ENCODE data around the gene HDAC4. TPM values are rescaled to one million over a fixed set of nuclear protein-coding genes. Genes with fewer than 3 reads are reported as not detected.

Gene HDAC4
- total RNA-seq, 1 experiment from 2014 or later: 44.4 TPM

DNA sequence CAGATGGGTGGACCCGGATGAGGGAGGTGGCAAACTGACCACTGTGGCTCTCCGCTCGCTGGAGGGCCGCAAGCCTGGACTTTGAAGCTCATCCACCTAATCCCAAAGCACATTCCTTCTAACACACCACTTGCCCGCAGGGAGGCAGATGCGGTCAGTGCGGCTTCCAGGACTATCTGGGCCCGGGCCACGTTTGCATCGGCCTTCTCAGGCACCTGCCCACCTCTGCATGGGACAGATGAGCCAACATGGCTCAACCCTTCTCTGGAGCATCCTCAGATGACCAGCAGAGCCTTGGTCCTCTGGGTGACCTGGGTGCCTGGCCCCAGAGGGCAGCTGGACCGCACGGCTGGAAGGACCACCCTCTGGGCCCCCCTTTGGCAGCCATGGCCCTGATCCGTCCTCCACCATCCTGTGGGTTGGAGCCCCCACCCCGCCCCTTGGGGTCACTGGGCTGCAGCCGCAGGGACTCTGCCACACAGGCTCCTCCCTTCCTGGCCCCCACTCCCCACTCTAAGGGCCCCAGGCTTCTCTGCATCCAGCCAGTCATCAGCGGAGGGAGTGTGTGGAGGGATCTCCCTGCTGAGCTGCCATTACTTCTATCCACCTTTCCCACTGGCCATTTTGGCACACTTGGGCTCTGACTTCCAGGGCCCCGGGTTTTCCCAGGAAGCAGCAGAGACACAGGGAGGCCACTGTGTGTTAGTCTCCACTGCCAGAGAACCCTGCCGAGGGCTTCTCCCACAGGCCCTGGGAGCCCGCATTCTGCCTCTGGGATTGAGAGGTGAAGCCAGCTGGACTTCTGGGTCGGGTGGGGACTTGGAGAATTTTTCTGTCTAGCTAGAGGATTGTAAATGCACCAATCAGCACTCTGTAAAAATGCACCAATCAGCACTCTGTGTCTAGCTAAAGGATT lies 12.3 kb downstream of the HDAC4 start:
- Mint-ChIP-seq H3K4me1 (peaks cover 20% of the 10 kb centered on the region), H3K27ac (no peak overlapping the region), H3K9me3 (peaks cover 3% of the 10 kb centered on the region; the same call in 1 of the 2 replicates), H3K4me3 (no peak overlapping the region), H3K27me3 (ENCODE audit: low read depth) (no peaks in the 10 kb centered on the region), H3K36me3 (peaks cover 11% of the 10 kb centered on the region)
- ChIA-PET POLR2A (no interaction called here), CTCF (interaction anchor here (1.2 kb wide), 1 partner anchor 244 kb away, joined by 4 read pairs; no protein-coding TSS in a partner anchor)
- TF ChIP-seq ZNF416 (CRISPR knock-in tag; IDR thresholded peaks at IDR 0.05) (no peak), NR2C2 (CRISPR knock-in tag; IDR thresholded peaks at IDR 0.05) (no peak), CREB1 (CRISPR knock-in tag; IDR thresholded peaks at IDR 0.05) (no peak), TP53 (CRISPR knock-in tag; IDR thresholded peaks at IDR 0.05) (no peak), ZNF219 (CRISPR knock-in tag; IDR thresholded peaks at IDR 0.05; ENCODE audit: borderline replicate concordance) (no peak), ZNF138 (CRISPR knock-in tag; conservative IDR thresholded peaks at IDR 0.05) (no peak), NFATC4 (CRISPR knock-in tag; IDR thresholded peaks at IDR 0.05) (no peak), GABPB1 (CRISPR knock-in tag; IDR thresholded peaks at IDR 0.05) (no peak), GTF2I (CRISPR knock-in tag; conservative IDR thresholded peaks at IDR 0.05) (no peak), FOXP1 (CRISPR knock-in tag; IDR thresholded peaks at IDR 0.05; ENCODE audit: borderline replicate concordance) (no peak), TEAD4 (CRISPR knock-in tag; IDR thresholded peaks at IDR 0.05) (no peak)
- TF ChIP-seq, protein P1, sequence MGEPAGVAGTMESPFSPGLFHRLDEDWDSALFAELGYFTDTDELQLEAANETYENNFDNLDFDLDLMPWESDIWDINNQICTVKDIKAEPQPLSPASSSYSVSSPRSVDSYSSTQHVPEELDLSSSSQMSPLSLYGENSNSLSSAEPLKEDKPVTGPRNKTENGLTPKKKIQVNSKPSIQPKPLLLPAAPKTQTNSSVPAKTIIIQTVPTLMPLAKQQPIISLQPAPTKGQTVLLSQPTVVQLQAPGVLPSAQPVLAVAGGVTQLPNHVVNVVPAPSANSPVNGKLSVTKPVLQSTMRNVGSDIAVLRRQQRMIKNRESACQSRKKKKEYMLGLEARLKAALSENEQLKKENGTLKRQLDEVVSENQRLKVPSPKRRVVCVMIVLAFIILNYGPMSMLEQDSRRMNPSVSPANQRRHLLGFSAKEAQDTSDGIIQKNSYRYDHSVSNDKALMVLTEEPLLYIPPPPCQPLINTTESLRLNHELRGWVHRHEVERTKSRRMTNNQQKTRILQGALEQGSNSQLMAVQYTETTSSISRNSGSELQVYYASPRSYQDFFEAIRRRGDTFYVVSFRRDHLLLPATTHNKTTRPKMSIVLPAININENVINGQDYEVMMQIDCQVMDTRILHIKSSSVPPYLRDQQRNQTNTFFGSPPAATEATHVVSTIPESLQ (CRISPR knock-in tag; IDR thresholded peaks at IDR 0.05): no peak
- TF ChIP-seq, protein P2, sequence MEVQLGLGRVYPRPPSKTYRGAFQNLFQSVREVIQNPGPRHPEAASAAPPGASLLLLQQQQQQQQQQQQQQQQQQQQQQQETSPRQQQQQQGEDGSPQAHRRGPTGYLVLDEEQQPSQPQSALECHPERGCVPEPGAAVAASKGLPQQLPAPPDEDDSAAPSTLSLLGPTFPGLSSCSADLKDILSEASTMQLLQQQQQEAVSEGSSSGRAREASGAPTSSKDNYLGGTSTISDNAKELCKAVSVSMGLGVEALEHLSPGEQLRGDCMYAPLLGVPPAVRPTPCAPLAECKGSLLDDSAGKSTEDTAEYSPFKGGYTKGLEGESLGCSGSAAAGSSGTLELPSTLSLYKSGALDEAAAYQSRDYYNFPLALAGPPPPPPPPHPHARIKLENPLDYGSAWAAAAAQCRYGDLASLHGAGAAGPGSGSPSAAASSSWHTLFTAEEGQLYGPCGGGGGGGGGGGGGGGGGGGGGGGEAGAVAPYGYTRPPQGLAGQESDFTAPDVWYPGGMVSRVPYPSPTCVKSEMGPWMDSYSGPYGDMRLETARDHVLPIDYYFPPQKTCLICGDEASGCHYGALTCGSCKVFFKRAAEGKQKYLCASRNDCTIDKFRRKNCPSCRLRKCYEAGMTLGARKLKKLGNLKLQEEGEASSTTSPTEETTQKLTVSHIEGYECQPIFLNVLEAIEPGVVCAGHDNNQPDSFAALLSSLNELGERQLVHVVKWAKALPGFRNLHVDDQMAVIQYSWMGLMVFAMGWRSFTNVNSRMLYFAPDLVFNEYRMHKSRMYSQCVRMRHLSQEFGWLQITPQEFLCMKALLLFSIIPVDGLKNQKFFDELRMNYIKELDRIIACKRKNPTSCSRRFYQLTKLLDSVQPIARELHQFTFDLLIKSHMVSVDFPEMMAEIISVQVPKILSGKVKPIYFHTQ (CRISPR knock-in tag; IDR thresholded peaks at IDR 0.05): no peak
- no peak for DNase-seq (ENCODE audit: low spot score)
- ATAC-seq: no peak

DNA sequence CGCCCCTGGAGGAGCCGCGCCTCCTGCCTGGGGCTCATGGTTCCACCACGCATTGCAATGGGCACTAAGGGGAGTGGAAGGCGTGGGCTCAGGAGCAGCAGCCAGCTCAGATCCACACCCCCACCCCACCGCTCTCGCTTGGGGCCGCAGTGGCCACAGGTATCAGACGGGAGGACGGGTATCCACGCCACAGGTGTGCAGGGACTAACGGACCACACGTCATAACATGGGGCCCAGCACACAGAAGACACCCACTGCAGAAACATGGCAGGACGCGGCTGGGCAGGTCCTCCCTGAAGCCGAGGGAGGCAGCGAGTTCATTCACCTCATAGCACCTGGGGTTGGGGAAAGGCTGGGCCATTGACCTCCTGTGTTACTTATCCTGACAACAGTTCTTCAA lies 13.0 kb downstream of the HDAC4 start:
- POLR2A ChIA-PET: no interaction called here
- no peak overlapping the region for H3K27ac Mint-ChIP-seq
- H3K27me3 Mint-ChIP-seq (ENCODE audit: low read depth): no peaks in the 10 kb centered on the region
- CTCF ChIA-PET: interaction anchor here (1.2 kb wide), 1 partner anchor 244 kb away, joined by 4 read pairs; no protein-coding TSS in a partner anchor
- DNase-seq (ENCODE audit: low spot score) (no peak), ATAC-seq (no peak)
- H3K4me1 Mint-ChIP-seq: peaks cover 21% of the 10 kb centered on the region
- peaks cover 3% of the 10 kb centered on the region; the same call in 1 of the 2 replicates for H3K9me3 Mint-ChIP-seq
- peaks cover 11% of the 10 kb centered on the region for H3K36me3 Mint-ChIP-seq
- no peak overlapping the region for H3K4me3 Mint-ChIP-seq
- TF ChIP-seq, protein P3, sequence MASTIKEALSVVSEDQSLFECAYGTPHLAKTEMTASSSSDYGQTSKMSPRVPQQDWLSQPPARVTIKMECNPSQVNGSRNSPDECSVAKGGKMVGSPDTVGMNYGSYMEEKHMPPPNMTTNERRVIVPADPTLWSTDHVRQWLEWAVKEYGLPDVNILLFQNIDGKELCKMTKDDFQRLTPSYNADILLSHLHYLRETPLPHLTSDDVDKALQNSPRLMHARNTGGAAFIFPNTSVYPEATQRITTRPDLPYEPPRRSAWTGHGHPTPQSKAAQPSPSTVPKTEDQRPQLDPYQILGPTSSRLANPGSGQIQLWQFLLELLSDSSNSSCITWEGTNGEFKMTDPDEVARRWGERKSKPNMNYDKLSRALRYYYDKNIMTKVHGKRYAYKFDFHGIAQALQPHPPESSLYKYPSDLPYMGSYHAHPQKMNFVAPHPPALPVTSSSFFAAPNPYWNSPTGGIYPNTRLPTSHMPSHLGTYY (CRISPR knock-in tag; IDR thresholded peaks at IDR 0.05): no peak
- TF ChIP-seq FOXJ3 (CRISPR knock-in tag; IDR thresholded peaks at IDR 0.05; ENCODE audit: borderline replicate concordance) (no peak), JAZF1 (CRISPR knock-in tag; IDR thresholded peaks at IDR 0.05) (no peak), ZNF219 (CRISPR knock-in tag; IDR thresholded peaks at IDR 0.05; ENCODE audit: borderline replicate concordance) (no peak), ZNF416 (CRISPR knock-in tag; IDR thresholded peaks at IDR 0.05) (no peak), TEAD1 (CRISPR knock-in tag; IDR thresholded peaks at IDR 0.05) (no peak), ZNF317 (CRISPR knock-in tag; IDR thresholded peaks at IDR 0.05; ENCODE audit: borderline replicate concordance, low read depth) (no peak)
- TF ChIP-seq, protein P4, sequence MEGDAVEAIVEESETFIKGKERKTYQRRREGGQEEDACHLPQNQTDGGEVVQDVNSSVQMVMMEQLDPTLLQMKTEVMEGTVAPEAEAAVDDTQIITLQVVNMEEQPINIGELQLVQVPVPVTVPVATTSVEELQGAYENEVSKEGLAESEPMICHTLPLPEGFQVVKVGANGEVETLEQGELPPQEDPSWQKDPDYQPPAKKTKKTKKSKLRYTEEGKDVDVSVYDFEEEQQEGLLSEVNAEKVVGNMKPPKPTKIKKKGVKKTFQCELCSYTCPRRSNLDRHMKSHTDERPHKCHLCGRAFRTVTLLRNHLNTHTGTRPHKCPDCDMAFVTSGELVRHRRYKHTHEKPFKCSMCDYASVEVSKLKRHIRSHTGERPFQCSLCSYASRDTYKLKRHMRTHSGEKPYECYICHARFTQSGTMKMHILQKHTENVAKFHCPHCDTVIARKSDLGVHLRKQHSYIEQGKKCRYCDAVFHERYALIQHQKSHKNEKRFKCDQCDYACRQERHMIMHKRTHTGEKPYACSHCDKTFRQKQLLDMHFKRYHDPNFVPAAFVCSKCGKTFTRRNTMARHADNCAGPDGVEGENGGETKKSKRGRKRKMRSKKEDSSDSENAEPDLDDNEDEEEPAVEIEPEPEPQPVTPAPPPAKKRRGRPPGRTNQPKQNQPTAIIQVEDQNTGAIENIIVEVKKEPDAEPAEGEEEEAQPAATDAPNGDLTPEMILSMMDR (IDR thresholded peaks at IDR 0.05): no peak
- TF ChIP-seq, protein P5, sequence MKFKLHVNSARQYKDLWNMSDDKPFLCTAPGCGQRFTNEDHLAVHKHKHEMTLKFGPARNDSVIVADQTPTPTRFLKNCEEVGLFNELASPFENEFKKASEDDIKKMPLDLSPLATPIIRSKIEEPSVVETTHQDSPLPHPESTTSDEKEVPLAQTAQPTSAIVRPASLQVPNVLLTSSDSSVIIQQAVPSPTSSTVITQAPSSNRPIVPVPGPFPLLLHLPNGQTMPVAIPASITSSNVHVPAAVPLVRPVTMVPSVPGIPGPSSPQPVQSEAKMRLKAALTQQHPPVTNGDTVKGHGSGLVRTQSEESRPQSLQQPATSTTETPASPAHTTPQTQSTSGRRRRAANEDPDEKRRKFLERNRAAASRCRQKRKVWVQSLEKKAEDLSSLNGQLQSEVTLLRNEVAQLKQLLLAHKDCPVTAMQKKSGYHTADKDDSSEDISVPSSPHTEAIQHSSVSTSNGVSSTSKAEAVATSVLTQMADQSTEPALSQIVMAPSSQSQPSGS (CRISPR knock-in tag; IDR thresholded peaks at IDR 0.05; ENCODE audit: borderline replicate concordance, low read depth): no peak

Data from WTC11 (cell line).